HEK293 (cell line): ENCODE results near the gene HPCA.
A peak's percentile ranks its signal among the peaks of the same experiment; 100 is the strongest.

Experiments used
- CTCF ChIA-PET: fragments of 350-600 bp; formaldehyde crosslinking; extraction: SDS; loops from one replicate; lab custom pipeline; 2021; ENCODE audit warnings: antibody characterized with exemption; lab: Yijun Ruan, JAX
- POLR2A ChIA-PET: fragments of 300-600 bp; formaldehyde crosslinking; extraction: SDS; loops from one replicate; lab custom pipeline; 2020; ENCODE audit warnings: antibody characterized with exemption, inconsistent platforms; lab: Yijun Ruan, JAX
- H3K27ac ChIP-seq: fragments of 200-500 bp; sonication (Bioruptor generic); 2 replicates; pipeline ENCODE4 v1.5.1; 2014; ENCODE audit warnings: low read depth, low read length, control low read depth, inconsistent platforms; ENCODE audit errors: extremely low read depth
- H3K36me3 ChIP-seq, 2 experiments: fragments of 200-500 bp in 1 of 2; sonication (Bioruptor generic) in 1 of 2; 1 replicate in 1 of 2; 2 replicates in 1 of 2; pipeline ENCODE4 v1.5.1; 2014 to 2017; ENCODE audit warnings: inconsistent platforms in 2 of 2, low read length in 2 of 2; ENCODE audit not compliant: control insufficient read depth in 2 of 2, insufficient read depth in 1 of 2
- H3K4me1 ChIP-seq: fragments of 200-500 bp; sonication (Bioruptor generic); 2 replicates; pipeline ENCODE4 v1.5.1; 2014; ENCODE audit warnings: mild to moderate bottlenecking, low read length, inconsistent platforms; ENCODE audit not compliant: control insufficient read depth, insufficient read depth
- H3K4me3 ChIP-seq: 2 replicates; pipeline ENCODE4 v1.5.1; 2011; ENCODE audit warnings: low read depth, mild to moderate bottlenecking, control low read depth, low read length, moderate library complexity
- H3K9me3 ChIP-seq: fragments of 200-500 bp; sonication (Bioruptor generic); 2 replicates; pipeline ENCODE4 v1.5.1; 2014; ENCODE audit warnings: low read depth, low read length, inconsistent platforms; ENCODE audit not compliant: control insufficient read depth, insufficient read depth
- GLI4 ChIP-seq: fragments of 450-650 bp; formaldehyde crosslinking; IDR thresholded peaks from 2 replicates; pipeline ENCODE4 v1.5.1; 2016; ENCODE audit warnings: missing biosample characterization, missing genetic modification characterization
- PRDM1 ChIP-seq: fragments of 450-650 bp; formaldehyde crosslinking; IDR thresholded peaks from 2 replicates; pipeline ENCODE4; 2016; ENCODE audit warnings: missing biosample characterization, missing genetic modification characterization
- SP2 ChIP-seq: fragments of 450-650 bp; formaldehyde crosslinking; IDR thresholded peaks from 2 replicates; pipeline ENCODE4 v1.5.1; 2016; ENCODE audit warnings: missing biosample characterization, missing genetic modification characterization
- SP3 ChIP-seq: fragments of 450-650 bp; formaldehyde crosslinking; IDR thresholded peaks from 2 replicates; pipeline ENCODE4 v1.5.1; 2016; ENCODE audit warnings: missing biosample characterization, missing genetic modification characterization
- ZBTB17 ChIP-seq: fragments of 450-650 bp; formaldehyde crosslinking; IDR thresholded peaks from 2 replicates; pipeline ENCODE4 v1.5.1; 2016; ENCODE audit warnings: missing biosample characterization, missing genetic modification characterization
- ZNF174 ChIP-seq: fragments of 450-650 bp; formaldehyde crosslinking; IDR thresholded peaks from 2 replicates; pipeline ENCODE4 v1.5.0; 2017; ENCODE audit warnings: missing biosample characterization, mild to moderate bottlenecking, missing genetic modification characterization
- ZNF239 ChIP-seq: fragments of 450-650 bp; formaldehyde crosslinking; IDR thresholded peaks from 2 replicates; pipeline ENCODE4 v1.5.1; 2016; ENCODE audit warnings: missing biosample characterization, missing genetic modification characterization
- ZNF248 ChIP-seq: fragments of 450-650 bp; formaldehyde crosslinking; IDR thresholded peaks from 2 replicates; pipeline ENCODE4 v1.5.1; 2017; ENCODE audit warnings: missing biosample characterization, missing genetic modification characterization
- ZNF416 ChIP-seq: fragments of 450-650 bp; formaldehyde crosslinking; IDR thresholded peaks from 2 replicates; pipeline ENCODE4 v1.5.1; 2016; ENCODE audit warnings: missing biosample characterization, missing genetic modification characterization
- ZNF433 ChIP-seq: fragments of 450-650 bp; formaldehyde crosslinking; IDR thresholded peaks from 2 replicates; pipeline ENCODE4 v1.5.1; 2016; ENCODE audit warnings: missing biosample characterization, missing genetic modification characterization, low read depth
- ZNF510 ChIP-seq: fragments of 450-650 bp; formaldehyde crosslinking; IDR thresholded peaks from 2 replicates; pipeline ENCODE4 v1.5.1; 2018; ENCODE audit warnings: mild to moderate bottlenecking, missing genetic modification characterization, missing biosample characterization; ENCODE audit not compliant: insufficient replicate concordance
- ZNF530 ChIP-seq: fragments of 450-650 bp; formaldehyde crosslinking; IDR thresholded peaks from 2 replicates; pipeline ENCODE4 v1.5.1; 2016; ENCODE audit warnings: low read depth, missing biosample characterization, missing genetic modification characterization
- ZNF571 ChIP-seq: fragments of 450-650 bp; formaldehyde crosslinking; IDR thresholded peaks from 2 replicates; pipeline ENCODE4 v1.5.0; 2017; ENCODE audit warnings: missing biosample characterization, missing genetic modification characterization
- ZNF629 ChIP-seq: fragments of 450-650 bp; formaldehyde crosslinking; IDR thresholded peaks from 2 replicates; pipeline ENCODE4 v1.5.1; 2017; ENCODE audit warnings: missing biosample characterization, missing genetic modification characterization
- ZNF677 ChIP-seq: fragments of 450-650 bp; IDR thresholded peaks from 2 replicates; pipeline ENCODE4 v1.5.0; 2018; ENCODE audit warnings: missing biosample characterization, mild to moderate bottlenecking, missing genetic modification characterization, moderate library complexity
- ZNF785 ChIP-seq: fragments of 450-650 bp; formaldehyde crosslinking; IDR thresholded peaks from 2 replicates; pipeline ENCODE4 v1.5.1; 2016; ENCODE audit warnings: missing biosample characterization, missing genetic modification characterization
- TF ChIP-seq, protein P1 (sequence below): fragments of 450-650 bp; IDR thresholded peaks from 2 replicates; pipeline ENCODE4 v1.5.1; 2018; ENCODE audit warnings: missing biosample characterization, mild to moderate bottlenecking, missing genetic modification characterization
- TF ChIP-seq, protein P2 (sequence below): fragments of 450-650 bp; formaldehyde crosslinking; IDR thresholded peaks from 2 replicates; pipeline ENCODE4 v1.5.1; 2017; ENCODE audit warnings: missing biosample characterization, mild to moderate bottlenecking, missing genetic modification characterization, moderate library complexity
- TF ChIP-seq, protein P3 (sequence below): fragments of 450-650 bp; formaldehyde crosslinking; IDR thresholded peaks from 2 replicates; pipeline ENCODE4 v1.5.1; 2016; ENCODE audit warnings: missing biosample characterization, missing genetic modification characterization, low read depth
- TF ChIP-seq, protein P4 (sequence below): fragments of 450-650 bp; formaldehyde crosslinking; IDR thresholded peaks from 2 replicates; pipeline ENCODE4 v1.5.1; 2016; ENCODE audit warnings: missing biosample characterization, missing genetic modification characterization
- TF ChIP-seq, protein P5 (sequence below): fragments of 450-650 bp; formaldehyde crosslinking; conservative IDR thresholded peaks from 2 replicates; pipeline ENCODE4 v1.5.1; 2016; ENCODE audit warnings: low read depth, missing biosample characterization, missing genetic modification characterization
- TF ChIP-seq, protein P6 (sequence below): fragments of 450-650 bp; formaldehyde crosslinking; IDR thresholded peaks from 2 replicates; pipeline ENCODE4 v1.5.1; 2016; ENCODE audit warnings: missing biosample characterization, missing genetic modification characterization

Gene HPCA

DNA sequence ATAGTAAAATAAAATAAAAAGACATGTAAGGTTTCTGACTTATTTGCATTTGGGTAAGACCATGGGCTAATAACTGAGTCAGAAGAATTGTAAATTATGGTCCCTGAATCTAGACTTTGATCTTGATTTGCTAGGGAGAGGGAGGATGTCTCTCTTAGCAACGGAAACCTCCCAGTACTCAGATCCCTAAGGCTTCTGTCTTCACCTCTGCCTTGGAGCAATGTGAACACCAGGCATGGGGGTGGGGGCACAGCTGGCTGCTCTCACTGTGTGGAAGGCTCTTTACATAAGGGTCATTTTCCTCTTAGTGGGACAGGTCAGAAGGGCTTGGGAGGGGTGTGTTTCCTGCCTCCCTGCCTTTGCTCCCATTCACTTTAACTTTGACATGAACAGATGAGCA lies 31.9 kb downstream of the HPCA start (continued):
- TF ChIP-seq, protein P1, sequence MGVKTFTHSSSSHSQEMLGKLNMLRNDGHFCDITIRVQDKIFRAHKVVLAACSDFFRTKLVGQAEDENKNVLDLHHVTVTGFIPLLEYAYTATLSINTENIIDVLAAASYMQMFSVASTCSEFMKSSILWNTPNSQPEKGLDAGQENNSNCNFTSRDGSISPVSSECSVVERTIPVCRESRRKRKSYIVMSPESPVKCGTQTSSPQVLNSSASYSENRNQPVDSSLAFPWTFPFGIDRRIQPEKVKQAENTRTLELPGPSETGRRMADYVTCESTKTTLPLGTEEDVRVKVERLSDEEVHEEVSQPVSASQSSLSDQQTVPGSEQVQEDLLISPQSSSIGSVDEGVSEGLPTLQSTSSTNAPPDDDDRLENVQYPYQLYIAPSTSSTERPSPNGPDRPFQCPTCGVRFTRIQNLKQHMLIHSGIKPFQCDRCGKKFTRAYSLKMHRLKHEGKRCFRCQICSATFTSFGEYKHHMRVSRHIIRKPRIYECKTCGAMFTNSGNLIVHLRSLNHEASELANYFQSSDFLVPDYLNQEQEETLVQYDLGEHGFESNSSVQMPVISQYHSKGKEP (tag by site-specific recombination), result no peak

DNA sequence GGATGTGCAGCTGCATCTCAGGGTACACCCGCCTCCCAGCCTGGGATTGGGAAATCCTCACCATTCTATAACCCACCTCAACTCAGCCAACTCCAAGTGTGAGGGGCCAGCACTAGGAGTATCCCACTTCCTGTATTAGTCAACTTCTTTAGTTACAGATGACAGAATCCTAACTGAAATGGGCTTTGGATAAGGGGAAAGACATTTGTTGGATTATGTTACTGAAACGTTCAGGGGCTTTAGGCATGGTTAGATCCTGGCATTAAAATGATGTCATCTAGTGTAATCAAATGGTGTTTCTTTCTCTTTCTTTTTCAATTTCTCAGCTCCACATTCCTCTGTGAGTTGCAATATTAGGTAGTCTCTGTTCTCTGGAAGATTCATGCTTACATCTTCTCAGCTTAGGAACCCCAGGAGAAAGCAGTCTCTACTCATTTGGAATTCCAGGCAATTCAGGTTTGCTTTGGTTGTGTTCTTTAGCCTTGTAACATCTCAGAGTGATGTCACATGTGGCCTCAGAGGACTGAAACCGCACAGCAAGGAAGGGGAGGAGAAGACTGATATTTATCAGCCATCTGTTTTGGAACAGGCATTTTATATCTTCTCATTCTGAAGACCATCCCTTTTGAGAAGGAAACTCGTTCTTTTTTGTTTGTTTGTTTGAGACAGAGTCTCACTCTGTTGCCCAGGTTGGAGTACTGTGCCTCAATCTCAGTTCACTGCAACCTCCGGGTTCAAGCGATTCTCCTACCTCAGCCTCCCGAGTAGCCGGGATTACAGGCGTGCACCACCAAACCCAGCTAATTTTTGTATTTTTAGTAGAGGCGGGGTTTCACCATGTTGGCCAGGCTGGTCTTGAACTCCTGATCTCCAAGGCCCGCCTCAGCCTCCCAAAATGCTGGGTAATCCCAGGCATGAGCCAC lies 33.8 kb downstream of the HPCA start:
- Histone ChIP-seq H3K4me1 (no peaks in the 10 kb centered on the region), H3K9me3 (no peaks in the 10 kb centered on the region), H3K27ac (no peak overlapping the region), H3K36me3 (no peaks in the 10 kb centered on the region), H3K4me3 (no peak overlapping the region)
- ChIA-PET CTCF (interaction anchor here (0.6 to 2.2 kb wide), 6 partner anchors 9 to 167 kb away, joined by 3 to 15 read pairs (median 6); no protein-coding TSS in a partner anchor), POLR2A (no interaction called here)
- TF ChIP-seq ZNF530, result no peak
- TF ChIP-seq, protein P2, sequence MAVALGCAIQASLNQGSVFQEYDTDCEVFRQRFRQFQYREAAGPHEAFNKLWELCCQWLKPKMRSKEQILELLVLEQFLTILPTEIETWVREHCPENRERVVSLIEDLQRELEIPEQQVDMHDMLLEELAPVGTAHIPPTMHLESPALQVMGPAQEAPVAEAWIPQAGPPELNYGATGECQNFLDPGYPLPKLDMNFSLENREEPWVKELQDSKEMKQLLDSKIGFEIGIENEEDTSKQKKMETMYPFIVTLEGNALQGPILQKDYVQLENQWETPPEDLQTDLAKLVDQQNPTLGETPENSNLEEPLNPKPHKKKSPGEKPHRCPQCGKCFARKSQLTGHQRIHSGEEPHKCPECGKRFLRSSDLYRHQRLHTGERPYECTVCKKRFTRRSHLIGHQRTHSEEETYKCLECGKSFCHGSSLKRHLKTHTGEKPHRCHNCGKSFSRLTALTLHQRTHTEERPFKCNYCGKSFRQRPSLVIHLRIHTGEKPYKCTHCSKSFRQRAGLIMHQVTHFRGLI, result no peak
- no peak for TF ChIP-seq ZNF571 (tag by site-specific recombination)
- no peak for TF ChIP-seq ZNF510 (tag by site-specific recombination)
- TF ChIP-seq ZNF677 (tag by site-specific recombination), result no peak
- TF ChIP-seq, protein P3, sequence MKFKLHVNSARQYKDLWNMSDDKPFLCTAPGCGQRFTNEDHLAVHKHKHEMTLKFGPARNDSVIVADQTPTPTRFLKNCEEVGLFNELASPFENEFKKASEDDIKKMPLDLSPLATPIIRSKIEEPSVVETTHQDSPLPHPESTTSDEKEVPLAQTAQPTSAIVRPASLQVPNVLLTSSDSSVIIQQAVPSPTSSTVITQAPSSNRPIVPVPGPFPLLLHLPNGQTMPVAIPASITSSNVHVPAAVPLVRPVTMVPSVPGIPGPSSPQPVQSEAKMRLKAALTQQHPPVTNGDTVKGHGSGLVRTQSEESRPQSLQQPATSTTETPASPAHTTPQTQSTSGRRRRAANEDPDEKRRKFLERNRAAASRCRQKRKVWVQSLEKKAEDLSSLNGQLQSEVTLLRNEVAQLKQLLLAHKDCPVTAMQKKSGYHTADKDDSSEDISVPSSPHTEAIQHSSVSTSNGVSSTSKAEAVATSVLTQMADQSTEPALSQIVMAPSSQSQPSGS (tag by site-specific recombination), result peak; percentile 95
- TF ChIP-seq ZNF416 (tag by site-specific recombination), result no peak
- no peak for TF ChIP-seq GLI4 (tag by site-specific recombination)
- no peak for TF ChIP-seq PRDM1 (tag by site-specific recombination)
- no peak for TF ChIP-seq SP3
- no peak for TF ChIP-seq ZNF174 (tag by site-specific recombination)
- no peak for TF ChIP-seq ZNF248 (tag by site-specific recombination)
- TF ChIP-seq ZNF433 (tag by site-specific recombination), result no peak
- no peak for TF ChIP-seq ZNF785 (tag by site-specific recombination)
- TF ChIP-seq ZNF629 (tag by site-specific recombination), result peak; percentile 81
- TF ChIP-seq ZNF239, result no peak
- TF ChIP-seq, protein P4, sequence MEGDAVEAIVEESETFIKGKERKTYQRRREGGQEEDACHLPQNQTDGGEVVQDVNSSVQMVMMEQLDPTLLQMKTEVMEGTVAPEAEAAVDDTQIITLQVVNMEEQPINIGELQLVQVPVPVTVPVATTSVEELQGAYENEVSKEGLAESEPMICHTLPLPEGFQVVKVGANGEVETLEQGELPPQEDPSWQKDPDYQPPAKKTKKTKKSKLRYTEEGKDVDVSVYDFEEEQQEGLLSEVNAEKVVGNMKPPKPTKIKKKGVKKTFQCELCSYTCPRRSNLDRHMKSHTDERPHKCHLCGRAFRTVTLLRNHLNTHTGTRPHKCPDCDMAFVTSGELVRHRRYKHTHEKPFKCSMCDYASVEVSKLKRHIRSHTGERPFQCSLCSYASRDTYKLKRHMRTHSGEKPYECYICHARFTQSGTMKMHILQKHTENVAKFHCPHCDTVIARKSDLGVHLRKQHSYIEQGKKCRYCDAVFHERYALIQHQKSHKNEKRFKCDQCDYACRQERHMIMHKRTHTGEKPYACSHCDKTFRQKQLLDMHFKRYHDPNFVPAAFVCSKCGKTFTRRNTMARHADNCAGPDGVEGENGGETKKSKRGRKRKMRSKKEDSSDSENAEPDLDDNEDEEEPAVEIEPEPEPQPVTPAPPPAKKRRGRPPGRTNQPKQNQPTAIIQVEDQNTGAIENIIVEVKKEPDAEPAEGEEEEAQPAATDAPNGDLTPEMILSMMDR (tag by site-specific recombination), result no peak
- 0 out of 2 replicates have a peak, but pooled peaks have one; percentile 5 for TF ChIP-seq SP2 (tag by site-specific recombination)
- TF ChIP-seq, protein P5, sequence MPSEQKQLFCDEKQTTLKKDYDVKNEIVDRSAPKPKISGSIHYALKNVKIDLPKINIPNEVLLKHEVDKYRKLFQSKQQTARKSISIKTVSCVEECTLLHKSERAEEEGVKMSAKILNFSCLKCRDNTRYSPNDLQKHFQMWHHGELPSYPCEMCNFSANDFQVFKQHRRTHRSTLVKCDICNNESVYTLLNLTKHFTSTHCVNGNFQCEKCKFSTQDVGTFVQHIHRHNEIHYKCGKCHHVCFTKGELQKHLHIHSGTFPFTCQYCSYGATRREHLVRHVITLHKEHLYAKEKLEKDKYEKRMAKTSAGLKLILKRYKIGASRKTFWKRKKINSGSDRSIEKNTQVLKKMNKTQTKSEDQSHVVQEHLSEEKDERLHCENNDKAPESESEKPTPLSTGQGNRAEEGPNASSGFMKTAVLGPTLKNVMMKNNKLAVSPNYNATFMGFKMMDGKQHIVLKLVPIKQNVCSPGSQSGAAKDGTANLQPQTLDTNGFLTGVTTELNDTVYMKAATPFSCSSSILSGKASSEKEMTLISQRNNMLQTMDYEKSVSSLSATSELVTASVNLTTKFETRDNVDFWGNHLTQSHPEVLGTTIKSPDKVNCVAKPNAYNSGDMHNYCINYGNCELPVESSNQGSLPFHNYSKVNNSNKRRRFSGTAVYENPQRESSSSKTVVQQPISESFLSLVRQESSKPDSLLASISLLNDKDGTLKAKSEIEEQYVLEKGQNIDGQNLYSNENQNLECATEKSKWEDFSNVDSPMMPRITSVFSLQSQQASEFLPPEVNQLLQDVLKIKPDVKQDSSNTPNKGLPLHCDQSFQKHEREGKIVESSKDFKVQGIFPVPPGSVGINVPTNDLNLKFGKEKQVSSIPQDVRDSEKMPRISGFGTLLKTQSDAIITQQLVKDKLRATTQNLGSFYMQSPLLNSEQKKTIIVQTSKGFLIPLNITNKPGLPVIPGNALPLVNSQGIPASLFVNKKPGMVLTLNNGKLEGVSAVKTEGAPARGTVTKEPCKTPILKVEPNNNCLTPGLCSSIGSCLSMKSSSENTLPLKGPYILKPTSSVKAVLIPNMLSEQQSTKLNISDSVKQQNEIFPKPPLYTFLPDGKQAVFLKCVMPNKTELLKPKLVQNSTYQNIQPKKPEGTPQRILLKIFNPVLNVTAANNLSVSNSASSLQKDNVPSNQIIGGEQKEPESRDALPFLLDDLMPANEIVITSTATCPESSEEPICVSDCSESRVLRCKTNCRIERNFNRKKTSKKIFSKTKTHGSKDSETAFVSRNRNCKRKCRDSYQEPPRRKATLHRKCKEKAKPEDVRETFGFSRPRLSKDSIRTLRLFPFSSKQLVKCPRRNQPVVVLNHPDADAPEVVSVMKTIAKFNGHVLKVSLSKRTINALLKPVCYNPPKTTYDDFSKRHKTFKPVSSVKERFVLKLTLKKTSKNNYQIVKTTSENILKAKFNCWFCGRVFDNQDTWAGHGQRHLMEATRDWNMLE (tag by site-specific recombination), result peak; percentile 39; the same call in 1 of the 2 replicates
- TF ChIP-seq ZBTB17 (tag by site-specific recombination), result peak; percentile 4; the same call in 1 of the 2 replicates
- TF ChIP-seq, protein P6, sequence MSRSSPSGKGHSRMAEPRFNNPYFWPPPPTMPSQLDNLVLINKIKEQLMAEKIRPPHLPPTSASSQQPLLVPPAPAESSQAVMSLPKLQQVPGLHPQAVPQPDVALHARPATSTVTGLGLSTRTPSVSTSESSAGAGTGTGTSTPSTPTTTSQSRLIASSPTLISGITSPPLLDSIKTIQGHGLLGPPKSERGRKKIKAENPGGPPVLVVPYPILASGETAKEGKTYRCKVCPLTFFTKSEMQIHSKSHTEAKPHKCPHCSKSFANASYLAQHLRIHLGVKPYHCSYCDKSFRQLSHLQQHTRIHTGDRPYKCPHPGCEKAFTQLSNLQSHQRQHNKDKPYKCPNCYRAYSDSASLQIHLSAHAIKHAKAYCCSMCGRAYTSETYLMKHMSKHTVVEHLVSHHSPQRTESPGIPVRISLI (tag by site-specific recombination), result 0 out of 2 replicates have a peak, but pooled peaks have one; percentile 17
